ENCODE data around the gene COA1. TPM values are rescaled to one million over a fixed set of nuclear protein-coding genes. Genes with fewer than 3 reads are reported as not detected.

Gene COA1
- total RNA-seq, 2 donors from 2014 or later: 24.8 to 45.1 TPM

DNA sequence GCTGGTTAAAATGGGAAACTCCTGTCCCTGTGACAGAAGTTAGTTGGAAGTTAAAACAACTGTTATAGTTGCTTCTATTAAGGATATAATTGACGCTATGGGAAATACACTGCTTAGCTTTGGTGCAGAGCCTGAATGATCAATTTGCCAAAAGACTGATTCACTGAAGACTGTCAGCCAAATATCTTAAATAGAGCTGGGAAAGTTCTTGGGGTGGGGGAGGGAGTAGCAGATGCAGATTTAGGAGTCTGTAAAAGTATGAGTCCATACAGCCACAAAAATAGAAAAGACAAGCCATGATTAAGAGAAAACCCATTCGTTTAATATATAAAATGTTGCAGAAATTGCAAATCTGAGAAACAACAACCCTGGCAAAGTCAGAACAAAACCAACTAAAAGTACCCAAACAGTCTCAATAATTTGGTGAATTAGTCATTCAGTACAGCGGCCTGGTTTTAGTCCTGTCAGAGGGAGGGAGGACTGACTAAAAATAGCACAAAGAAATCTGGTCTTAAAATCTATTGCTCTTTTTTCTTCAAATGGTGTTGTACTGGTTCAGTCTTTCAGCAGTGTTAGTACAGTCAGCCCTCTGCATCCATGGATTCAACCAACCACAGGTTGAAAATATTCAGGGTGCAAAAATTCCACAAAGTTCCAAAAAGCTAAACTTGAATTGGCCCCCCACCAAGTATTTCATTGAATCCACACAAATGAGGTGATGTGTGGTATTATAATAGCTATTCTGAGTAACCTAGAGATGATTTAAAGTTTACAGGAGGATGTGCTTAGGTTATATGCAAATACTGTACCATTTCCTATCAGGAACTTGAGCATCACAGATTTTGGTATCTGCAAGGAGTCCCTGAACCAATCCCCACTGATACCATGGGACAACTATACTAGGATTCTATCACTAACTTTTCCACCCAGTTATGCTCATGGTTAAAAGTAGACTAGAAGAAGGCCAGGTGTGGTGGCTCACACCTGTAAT is 116.4 kb downstream of the COA1 start:
- no peak overlapping the region for H3K9ac ChIP-seq (ENCODE audit: low read depth in 2 of 2, low read length in 2 of 2)
- H3K4me3 ChIP-seq: no peak overlapping the region
- no peak overlapping the region for H3K27ac ChIP-seq
- intact Hi-C loops (cut with DNase I): no loop called here
- DNase-seq: no peak
- H3K36me3 ChIP-seq: no peaks in the 10 kb centered on the region
- H3K4me1 ChIP-seq: no peaks in the 10 kb centered on the region
- H3K27me3 ChIP-seq: no peaks in the 10 kb centered on the region
- TF ChIP-seq, protein P1, sequence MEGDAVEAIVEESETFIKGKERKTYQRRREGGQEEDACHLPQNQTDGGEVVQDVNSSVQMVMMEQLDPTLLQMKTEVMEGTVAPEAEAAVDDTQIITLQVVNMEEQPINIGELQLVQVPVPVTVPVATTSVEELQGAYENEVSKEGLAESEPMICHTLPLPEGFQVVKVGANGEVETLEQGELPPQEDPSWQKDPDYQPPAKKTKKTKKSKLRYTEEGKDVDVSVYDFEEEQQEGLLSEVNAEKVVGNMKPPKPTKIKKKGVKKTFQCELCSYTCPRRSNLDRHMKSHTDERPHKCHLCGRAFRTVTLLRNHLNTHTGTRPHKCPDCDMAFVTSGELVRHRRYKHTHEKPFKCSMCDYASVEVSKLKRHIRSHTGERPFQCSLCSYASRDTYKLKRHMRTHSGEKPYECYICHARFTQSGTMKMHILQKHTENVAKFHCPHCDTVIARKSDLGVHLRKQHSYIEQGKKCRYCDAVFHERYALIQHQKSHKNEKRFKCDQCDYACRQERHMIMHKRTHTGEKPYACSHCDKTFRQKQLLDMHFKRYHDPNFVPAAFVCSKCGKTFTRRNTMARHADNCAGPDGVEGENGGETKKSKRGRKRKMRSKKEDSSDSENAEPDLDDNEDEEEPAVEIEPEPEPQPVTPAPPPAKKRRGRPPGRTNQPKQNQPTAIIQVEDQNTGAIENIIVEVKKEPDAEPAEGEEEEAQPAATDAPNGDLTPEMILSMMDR (IDR thresholded peaks at IDR 0.05): no peak
- no peaks in the 10 kb centered on the region for H3K9me3 ChIP-seq

- no peak overlapping the region for H3K4me3 ChIP-seq
- H3K27ac ChIP-seq: no peak overlapping the region
These were observed 117.2 kb downstream of the COA1 start for GRCh38 chr7:43612128-43612527.

DNA sequence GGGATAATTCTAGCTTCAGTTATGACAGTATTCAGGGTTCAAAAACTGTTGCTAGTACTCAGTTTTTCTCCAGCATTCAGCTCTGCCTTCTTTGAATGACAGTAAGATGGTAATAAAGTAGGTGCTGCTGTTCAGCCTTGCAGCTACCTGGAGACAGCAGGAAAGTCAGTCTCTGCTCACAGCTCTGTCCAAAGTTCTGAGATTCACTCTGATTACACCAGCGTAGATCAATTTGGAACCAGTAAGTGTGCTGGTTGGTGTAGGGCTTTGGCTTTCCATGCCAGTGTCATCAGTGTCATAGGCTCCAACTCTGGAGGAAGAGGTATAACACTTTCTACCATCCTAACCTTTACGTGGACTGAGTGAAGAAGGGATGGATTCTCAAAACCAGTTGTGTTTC is 120.2 kb downstream of the COA1 start:
- Histone ChIP-seq H3K9ac (ENCODE audit: low read depth in 2 of 2, low read length in 2 of 2) (no peak overlapping the region), H3K9me3 (no peaks in the 10 kb centered on the region), H3K4me3 (no peak overlapping the region), H3K27ac (no peak overlapping the region), H3K36me3 (no peaks in the 10 kb centered on the region), H3K27me3 (no peaks in the 10 kb centered on the region), H3K4me1 (no peaks in the 10 kb centered on the region)
- intact Hi-C loops (cut with DNase I): no loop called here
- TF ChIP-seq, protein P1 (IDR thresholded peaks at IDR 0.05): no peak
- DNase-seq: no peak

More at GRCh38 chr7:43612128-43612527, 117.2 kb downstream of the COA1 start:
- Histone ChIP-seq H3K9ac (ENCODE audit: low read depth in 2 of 2, low read length in 2 of 2) (no peak overlapping the region), H3K36me3 (no peaks in the 10 kb centered on the region), H3K27me3 (no peaks in the 10 kb centered on the region), H3K4me1 (no peaks in the 10 kb centered on the region), H3K9me3 (no peaks in the 10 kb centered on the region)
- TF ChIP-seq, protein P1 (IDR thresholded peaks at IDR 0.05): no peak
- no peak for DNase-seq
- intact Hi-C loops (cut with DNase I): no loop called here

- no peak for DNase-seq
- H3K4me3 ChIP-seq: no peak overlapping the region
- no peaks in the 10 kb centered on the region for H3K27me3 ChIP-seq
- H3K9me3 ChIP-seq: no peaks in the 10 kb centered on the region
- peaks cover 3% of the 10 kb centered on the region for H3K36me3 ChIP-seq
- H3K4me1 ChIP-seq: no peaks in the 10 kb centered on the region
- intact Hi-C loops (cut with DNase I): no loop called here
- no peak overlapping the region for H3K9ac ChIP-seq (ENCODE audit: low read depth in 2 of 2, low read length in 2 of 2)
- TF ChIP-seq, protein P1 (IDR thresholded peaks at IDR 0.05): no peak
- no peak overlapping the region for H3K27ac ChIP-seq
These were observed 125.1 kb downstream of the COA1 start for GRCh38 chr7:43604251-43604650.

DNA sequence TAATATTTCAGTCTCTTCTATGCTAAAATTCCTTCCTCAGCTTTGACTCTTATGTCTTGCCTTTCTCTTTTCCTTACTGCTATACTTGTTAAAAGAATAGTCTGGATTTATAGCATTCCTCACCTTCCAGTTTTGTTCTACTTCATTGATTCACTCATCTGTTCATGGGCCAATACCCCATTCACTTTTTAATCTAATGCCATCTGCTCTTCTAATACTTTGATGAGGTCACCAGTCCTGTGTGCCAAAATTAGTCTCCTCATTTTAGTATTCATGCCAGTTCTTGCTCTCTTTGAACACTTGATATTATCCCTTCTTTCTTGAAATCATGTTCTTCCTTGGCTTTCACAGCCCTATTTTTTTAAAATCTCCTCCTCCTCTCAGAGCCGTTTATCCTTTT is 127.1 kb downstream of the COA1 start:
- Histone ChIP-seq H3K9me3 (no peaks in the 10 kb centered on the region), H3K27ac (no peak overlapping the region), H3K4me1 (no peaks in the 10 kb centered on the region), H3K36me3 (peaks cover 5% of the 10 kb centered on the region), H3K4me3 (no peak overlapping the region), H3K9ac (ENCODE audit: low read depth in 2 of 2, low read length in 2 of 2) (no peak overlapping the region), H3K27me3 (no peaks in the 10 kb centered on the region)
- TF ChIP-seq, protein P1 (IDR thresholded peaks at IDR 0.05): no peak
- intact Hi-C loops (cut with DNase I): no loop called here
- DNase-seq: no peak

All from colonic mucosa (tissue), 4 donors.